AG04450 (cell line): ENCODE data around the gene PI4K2A. TPM values are rescaled to one million over a fixed set of nuclear protein-coding genes. Genes with fewer than 3 reads are reported as not detected.

Experiments used
- CTCF ChIA-PET: fragments of 300-600, 350-600 bp; formaldehyde crosslinking; extraction: SDS; loops from one replicate; lab custom pipeline; 2022; ENCODE audit warnings: antibody characterized with exemption, inconsistent platforms; lab: Charles Lee
- POLR2A ChIA-PET: fragments of 350-600 bp; formaldehyde crosslinking; extraction: SDS; loops from one replicate; lab custom pipeline; 2021; ENCODE audit warnings: antibody characterized with exemption, inconsistent platforms; lab: Yijun Ruan, JAX
- DNase-seq: peaks from one replicate; pipeline ENCODE4 v3.0.0-alpha.2; 2011; ENCODE audit warnings: low read depth, low spot score
- H3K27ac ChIP-seq: one replicate; pipeline ENCODE4 v1.5.1; 2012; ENCODE audit warnings: low read depth, low read length, control low read depth
- H3K27me3 ChIP-seq: one replicate; pipeline ENCODE4 v1.6.0; 2012; ENCODE audit warnings: low read length; ENCODE audit not compliant: control insufficient read depth, insufficient read depth
- H3K4me3 ChIP-seq: 2 replicates; pipeline ENCODE4 v1.5.1; 2011; ENCODE audit warnings: mild to moderate bottlenecking, low read depth, low read length, control low read depth
- H3K9me3 ChIP-seq: 2 replicates; pipeline ENCODE4 v1.5.1; 2012; ENCODE audit warnings: low read length; ENCODE audit not compliant: control insufficient read depth, insufficient read depth
- polyA plus RNA-seq: library from polyadenylated mRNA; depleted of rRNA; stranded (reverse); fragments of >200 nt; gene quantifications from 2 replicates; pipeline ENCODE4 v1.2.3, GENCODE V29; 2011
- TF ChIP-seq, protein P1 (sequence below): IDR thresholded peaks from 2 replicates; pipeline ENCODE4 v1.5.1; 2011; ENCODE audit warnings: low read depth, low read length, control low read depth, inconsistent platforms

Gene PI4K2A
- polyA plus RNA-seq, 1 experiment, result 35.6 TPM

DNA sequence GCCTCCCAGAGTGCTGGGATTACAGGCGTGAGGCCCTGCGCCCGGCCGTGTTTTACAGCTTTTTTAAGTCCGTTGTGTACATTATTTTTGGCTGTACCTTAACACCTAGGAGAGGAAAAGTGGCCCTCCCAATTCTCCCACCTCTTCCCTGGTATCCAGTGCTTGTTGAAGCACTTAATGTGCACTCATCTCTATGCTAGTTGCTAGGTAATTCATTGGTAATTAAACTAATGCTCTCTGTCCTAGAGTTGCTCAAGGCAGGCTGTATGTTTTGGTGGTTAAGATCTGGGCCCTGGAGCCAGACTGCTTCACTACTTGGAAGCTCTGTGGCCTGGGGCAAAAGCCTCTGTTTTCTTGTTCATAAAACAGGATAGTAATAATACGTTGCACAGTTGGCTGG is 27.0 kb downstream of the PI4K2A start:
- POLR2A ChIA-PET, result no interaction called here

GRCh38 chr10:97669571-97669970 is 29.1 kb downstream of the PI4K2A start:
- CTCF ChIA-PET, result interaction anchor here (0.6 to 1.7 kb wide), 4 partner anchors 32 to 97 kb away, joined by 3 to 8 read pairs (median 5); partner anchors contain the start of gene ANKRD2
- Histone ChIP-seq H3K4me3 (no peak overlapping the region), H3K27ac (no peak overlapping the region), H3K27me3 (no peaks in the 10 kb centered on the region), H3K9me3 (no peaks in the 10 kb centered on the region)
- POLR2A ChIA-PET, result interaction anchor here (0.6 to 1.0 kb wide), 3 partner anchors 20 to 255 kb away, joined by 3 to 4 read pairs (median 3); no protein-coding TSS in a partner anchor
- TF ChIP-seq, protein P1, sequence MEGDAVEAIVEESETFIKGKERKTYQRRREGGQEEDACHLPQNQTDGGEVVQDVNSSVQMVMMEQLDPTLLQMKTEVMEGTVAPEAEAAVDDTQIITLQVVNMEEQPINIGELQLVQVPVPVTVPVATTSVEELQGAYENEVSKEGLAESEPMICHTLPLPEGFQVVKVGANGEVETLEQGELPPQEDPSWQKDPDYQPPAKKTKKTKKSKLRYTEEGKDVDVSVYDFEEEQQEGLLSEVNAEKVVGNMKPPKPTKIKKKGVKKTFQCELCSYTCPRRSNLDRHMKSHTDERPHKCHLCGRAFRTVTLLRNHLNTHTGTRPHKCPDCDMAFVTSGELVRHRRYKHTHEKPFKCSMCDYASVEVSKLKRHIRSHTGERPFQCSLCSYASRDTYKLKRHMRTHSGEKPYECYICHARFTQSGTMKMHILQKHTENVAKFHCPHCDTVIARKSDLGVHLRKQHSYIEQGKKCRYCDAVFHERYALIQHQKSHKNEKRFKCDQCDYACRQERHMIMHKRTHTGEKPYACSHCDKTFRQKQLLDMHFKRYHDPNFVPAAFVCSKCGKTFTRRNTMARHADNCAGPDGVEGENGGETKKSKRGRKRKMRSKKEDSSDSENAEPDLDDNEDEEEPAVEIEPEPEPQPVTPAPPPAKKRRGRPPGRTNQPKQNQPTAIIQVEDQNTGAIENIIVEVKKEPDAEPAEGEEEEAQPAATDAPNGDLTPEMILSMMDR, result no peak
- DNase-seq, result no peak

More for the DNA sequence above, 27.0 kb downstream of the PI4K2A start:
- DNase-seq, result no peak
- Histone ChIP-seq H3K4me3 (no peak overlapping the region), H3K9me3 (no peaks in the 10 kb centered on the region), H3K27ac (no peak overlapping the region), H3K27me3 (no peaks in the 10 kb centered on the region)
- CTCF ChIA-PET, result interaction anchor here (1.3 to 1.9 kb wide), 3 partner anchors 9 to 64 kb away, joined by 3 to 14 read pairs (median 4); no protein-coding TSS in a partner anchor
- TF ChIP-seq, protein P1, result no peak

- Histone ChIP-seq H3K27me3 (no peaks in the 10 kb centered on the region), H3K9me3 (no peaks in the 10 kb centered on the region), H3K4me3 (no peak overlapping the region), H3K27ac (peak overlapping the region; percentile 39)
- DNase-seq, result no peak
- POLR2A ChIA-PET, result interaction anchor here (1.0 to 1.1 kb wide), 2 partner anchors 13 to 25 kb away, joined by 3 read pairs; partner anchors contain the start of gene AVPI1
- CTCF ChIA-PET, result interaction anchor here (1.8 kb wide), 1 partner anchor 57 kb away, joined by 6 read pairs; no protein-coding TSS in a partner anchor
- TF ChIP-seq, protein P1, result no peak
These were observed 33.5 kb downstream of the PI4K2A start for GRCh38 chr10:97673736-97674525.

- H3K9me3 ChIP-seq, result no peaks in the 10 kb centered on the region
- no peak for DNase-seq
- ChIA-PET CTCF (interaction anchor here (0.7 to 6.6 kb wide), 3 partner anchors 27 to 57 kb away, joined by 3 to 53 read pairs (median 33); no protein-coding TSS in a partner anchor), POLR2A (interaction anchor here (0.6 kb wide), 1 partner anchor 59 kb away, joined by 3 read pairs; no protein-coding TSS in a partner anchor)
- H3K27me3 ChIP-seq, result no peaks in the 10 kb centered on the region
- no peak overlapping the region for H3K4me3 ChIP-seq
- TF ChIP-seq, protein P1, result no peak
- H3K27ac ChIP-seq, result no peak overlapping the region
These were observed 34.8 kb downstream of the PI4K2A start for GRCh38 chr10:97675222-97675621.
